Heart left ventricle (tissue), 13 donors: ENCODE results near the gene CDH12.

Source experiments
- POLR2A ChIP-seq, 2 donors: fragments of 450-650 bp; IDR thresholded peaks; one replicate each; pipeline ENCODE4 v1.6.1; 2017; ENCODE audit warnings: antibody characterized with exemption in 2 of 2, mild to moderate bottlenecking in 2 of 2, moderate library complexity in 2 of 2
- TF ChIP-seq, protein P1 (sequence below), 12 donors: fragments of 200-600 bp; sonication (generic) in 4 of 12; IDR thresholded peaks; one replicate each; pipeline versions ENCODE4 v1.5.0 to v1.8.0; 2018 to 2022; ENCODE audit warnings: antibody characterized with exemption in 12 of 12, mild to moderate bottlenecking in 5 of 12
- donor health status: ischemic (EF 13 %, LVEDD 7.1; RV severe dilation, severe dysfunction).
- donor health status: DM: no; HTN: yes; CAD: no.
- donor health status: DM: no; HTN: no; CAD: no.
- donor health status: ischemic (EF 25% LVEDD 6.9; RV normal size, moderate dysfunction).
- donor health status: ischemic (EF 25% LVEDD 5.7; RV mildly dilated, moderate dysfunction).
- donor health status: ischemic (EF 35%, LVEDD 5.7; RV mildly dilated, moderate dysfunction).
- donor health status: nonischemic (EF 11% LVEDD 7.7; RV severe dilation, severe dysfunction).
- donor health status: DM: yes; HTN: yes; CAD: no.
- donor health status: PGD.
- donor health status: ischemic (EF 29% LVEDD 5.4; RV normal size, mild dysfunction).
- donor health status: nonischemic (EF 23%, LVEDD 6.1; RV moderate dilation, normal function).

DNA sequence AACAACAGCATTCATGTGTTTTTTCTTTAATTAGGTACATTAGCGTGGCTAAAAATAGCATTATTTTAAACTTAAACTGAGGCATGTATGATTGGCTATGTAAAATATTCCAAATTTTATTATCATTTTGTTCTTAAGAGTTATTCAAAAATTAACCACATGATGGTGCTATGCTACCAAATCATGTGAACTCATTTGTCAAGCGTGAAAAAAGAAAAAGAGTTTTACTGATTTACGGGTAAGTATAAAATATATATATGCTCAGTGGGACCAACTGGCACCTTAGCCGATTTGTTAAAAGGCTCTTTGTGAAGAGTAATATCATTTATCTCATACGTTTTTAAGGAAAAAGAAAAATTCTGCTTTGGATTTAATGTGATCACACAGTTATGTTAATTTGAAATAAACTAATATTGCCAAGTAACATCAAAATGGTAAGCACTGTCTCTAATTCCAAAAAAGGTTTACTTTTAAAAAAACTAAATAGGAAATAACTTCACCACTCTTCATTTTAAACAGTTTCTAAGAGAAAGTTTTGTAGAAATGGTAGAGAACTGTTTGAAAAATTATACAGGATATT is 1042.3 kb downstream of the CDH12 start:
- TF ChIP-seq, protein P1, sequence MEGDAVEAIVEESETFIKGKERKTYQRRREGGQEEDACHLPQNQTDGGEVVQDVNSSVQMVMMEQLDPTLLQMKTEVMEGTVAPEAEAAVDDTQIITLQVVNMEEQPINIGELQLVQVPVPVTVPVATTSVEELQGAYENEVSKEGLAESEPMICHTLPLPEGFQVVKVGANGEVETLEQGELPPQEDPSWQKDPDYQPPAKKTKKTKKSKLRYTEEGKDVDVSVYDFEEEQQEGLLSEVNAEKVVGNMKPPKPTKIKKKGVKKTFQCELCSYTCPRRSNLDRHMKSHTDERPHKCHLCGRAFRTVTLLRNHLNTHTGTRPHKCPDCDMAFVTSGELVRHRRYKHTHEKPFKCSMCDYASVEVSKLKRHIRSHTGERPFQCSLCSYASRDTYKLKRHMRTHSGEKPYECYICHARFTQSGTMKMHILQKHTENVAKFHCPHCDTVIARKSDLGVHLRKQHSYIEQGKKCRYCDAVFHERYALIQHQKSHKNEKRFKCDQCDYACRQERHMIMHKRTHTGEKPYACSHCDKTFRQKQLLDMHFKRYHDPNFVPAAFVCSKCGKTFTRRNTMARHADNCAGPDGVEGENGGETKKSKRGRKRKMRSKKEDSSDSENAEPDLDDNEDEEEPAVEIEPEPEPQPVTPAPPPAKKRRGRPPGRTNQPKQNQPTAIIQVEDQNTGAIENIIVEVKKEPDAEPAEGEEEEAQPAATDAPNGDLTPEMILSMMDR (IDR thresholded peaks at IDR 0.05), result peak in 8 of 12 donors; percentile 19 to 56 (median 34)
- TF ChIP-seq POLR2A (IDR thresholded peaks at IDR 0.05), result no peak
